ENCODE results near the gene TRERF1. TPM values are rescaled to one million over a fixed set of nuclear protein-coding genes. Genes with fewer than 3 reads are reported as not detected.
A peak's percentile ranks its signal among the peaks of the same experiment; 100 is the strongest.

The TRERF1 gene
- total RNA-seq, 6 experiments from 2014 or later = 0.29 to 1.2 (median 0.60) TPM

- TF ChIP-seq POLR2A (IDR thresholded peaks at IDR 0.05) (no peak), CTCF (IDR thresholded peaks at IDR 0.05) (no peak)
- Histone ChIP-seq H3K4me1 (no peaks in the 10 kb centered on the region), H3K27me3 (no peaks in the 10 kb centered on the region), H3K27ac (no peak overlapping the region), H3K9me3 (no peaks in the 10 kb centered on the region), H3K4me3 (no peak overlapping the region), H3K36me3 (no peaks in the 10 kb centered on the region)
- intact Hi-C loops (cut with DNase I) = no loop called here
- ATAC-seq (no peak), DNase-seq (no peak)
- 67% methylated on average over 2 of the region's 10 CpGs for WGBS (ENCODE audit: insufficient coverage, low coverage, low lambda C conversion rate, missing lambda C conversion rate)
These were observed 187.4 kb downstream of the TRERF1 start for GRCh38 chr6:42264162-42264851.

- no peaks in the 10 kb centered on the region for H3K27me3 ChIP-seq
- WGBS (ENCODE audit: insufficient coverage, low coverage, low lambda C conversion rate, missing lambda C conversion rate) = 78% methylated on average over 11 of the region's 24 CpGs
- H3K36me3 ChIP-seq = no peaks in the 10 kb centered on the region
- intact Hi-C loops (cut with DNase I) = no loop called here
- no peaks in the 10 kb centered on the region for H3K4me1 ChIP-seq
- H3K27ac ChIP-seq = no peak overlapping the region
- H3K9me3 ChIP-seq = no peaks in the 10 kb centered on the region
- H3K4me3 ChIP-seq = no peak overlapping the region
- no peak for TF ChIP-seq CTCF (IDR thresholded peaks at IDR 0.05)
- no peak for TF ChIP-seq POLR2A (IDR thresholded peaks at IDR 0.05)
- ATAC-seq (no peak), DNase-seq (no peak)
These were observed 188.5 kb downstream of the TRERF1 start for GRCh38 chr6:42263165-42263728.

- Histone ChIP-seq H3K27me3 (no peaks in the 10 kb centered on the region), H3K36me3 (no peaks in the 10 kb centered on the region), H3K9me3 (no peaks in the 10 kb centered on the region), H3K4me1 (no peaks in the 10 kb centered on the region), H3K27ac (no peak overlapping the region), H3K4me3 (no peak overlapping the region)
- 14% methylated on average over 1 of the region's 11 CpGs for WGBS (ENCODE audit: insufficient coverage, low coverage, low lambda C conversion rate, missing lambda C conversion rate)
- peak; percentile 20 to 42 (median 27) for TF ChIP-seq CTCF (IDR thresholded peaks at IDR 0.05)
- no peak for TF ChIP-seq POLR2A (IDR thresholded peaks at IDR 0.05)
- intact Hi-C loops (cut with DNase I) = no loop called here
- peak; percentile 34 to 53 (median 36) for ATAC-seq
- no peak for DNase-seq
These were observed 190.8 kb downstream of the TRERF1 start for GRCh38 chr6:42260972-42261371.

- Histone ChIP-seq H3K4me3 (no peak overlapping the region), H3K9me3 (no peaks in the 10 kb centered on the region), H3K27ac (no peak overlapping the region), H3K27me3 (no peaks in the 10 kb centered on the region), H3K4me1 (no peaks in the 10 kb centered on the region), H3K36me3 (no peaks in the 10 kb centered on the region)
- intact Hi-C loops (cut with DNase I) = no loop called here
- peak in 2 of 4 donors; percentile 6 to 30 for ATAC-seq
- TF ChIP-seq POLR2A (IDR thresholded peaks at IDR 0.05) = no peak
- no peak for TF ChIP-seq CTCF (IDR thresholded peaks at IDR 0.05)
- WGBS (ENCODE audit: insufficient coverage, low coverage, low lambda C conversion rate, missing lambda C conversion rate) = 59% methylated on average over 4 of the region's 7 CpGs
- no peak for DNase-seq
These were observed 191.3 kb downstream of the TRERF1 start for GRCh38 chr6:42260396-42260888.
